Measurements from ENCODE around the gene LAMB1. TPM values are rescaled to one million over a fixed set of nuclear protein-coding genes. Genes with fewer than 3 reads are reported as not detected.

The LAMB1 gene
- polyA plus RNA-seq, 1 donor from 2014 or later: not detected

DNA sequence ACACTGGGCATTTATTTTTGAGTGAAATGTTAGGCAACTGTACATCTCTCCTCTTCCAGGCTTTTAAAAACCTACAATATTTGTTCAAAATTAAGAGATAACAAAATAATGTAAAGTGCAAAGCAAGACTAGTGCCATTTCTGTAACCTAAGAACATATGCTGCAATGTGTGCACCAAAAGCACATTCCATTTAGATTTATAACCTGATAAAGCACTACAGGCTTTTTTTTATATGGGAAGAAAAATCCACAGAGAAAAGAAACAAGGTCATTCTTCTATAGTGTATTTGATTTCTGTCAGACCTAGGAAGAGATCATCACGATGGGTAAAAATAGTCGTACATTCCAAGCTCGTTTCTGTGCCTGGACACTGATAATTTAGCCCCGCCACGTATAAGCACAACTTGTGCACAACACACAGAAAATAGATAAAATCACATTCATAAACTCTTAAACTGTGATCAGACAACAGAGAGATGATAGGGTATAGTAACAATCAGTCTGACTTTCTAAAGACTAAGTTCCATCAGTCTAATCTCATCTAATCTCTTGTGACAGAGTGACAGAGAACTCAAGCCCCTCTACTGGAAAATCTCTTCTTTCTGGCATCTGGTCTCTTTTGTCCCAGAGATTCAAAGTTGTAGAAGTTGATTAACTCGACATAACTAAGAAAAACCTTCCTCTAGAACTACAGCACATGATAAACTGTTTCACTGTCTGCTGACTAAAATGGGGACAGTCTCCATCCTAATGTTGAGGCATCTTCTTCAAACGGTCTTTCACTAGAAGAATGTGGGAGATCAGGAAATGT is 6.7 kb downstream of the LAMB1 start:
- H3K27me3 Mint-ChIP-seq: peaks cover 13% of the 10 kb centered on the region
- peaks cover 0 to 6% (median 0%) of the 10 kb centered on the region in 3 donors for H3K9me3 Mint-ChIP-seq
- no peak overlapping the region for H3K27ac Mint-ChIP-seq
- H3K4me1 Mint-ChIP-seq: peaks cover 0 to 2% (median 0%) of the 10 kb centered on the region in 3 donors
- no peaks in the 10 kb centered on the region for H3K36me3 Mint-ChIP-seq
- H3K4me3 Mint-ChIP-seq: no peak overlapping the region

DNA sequence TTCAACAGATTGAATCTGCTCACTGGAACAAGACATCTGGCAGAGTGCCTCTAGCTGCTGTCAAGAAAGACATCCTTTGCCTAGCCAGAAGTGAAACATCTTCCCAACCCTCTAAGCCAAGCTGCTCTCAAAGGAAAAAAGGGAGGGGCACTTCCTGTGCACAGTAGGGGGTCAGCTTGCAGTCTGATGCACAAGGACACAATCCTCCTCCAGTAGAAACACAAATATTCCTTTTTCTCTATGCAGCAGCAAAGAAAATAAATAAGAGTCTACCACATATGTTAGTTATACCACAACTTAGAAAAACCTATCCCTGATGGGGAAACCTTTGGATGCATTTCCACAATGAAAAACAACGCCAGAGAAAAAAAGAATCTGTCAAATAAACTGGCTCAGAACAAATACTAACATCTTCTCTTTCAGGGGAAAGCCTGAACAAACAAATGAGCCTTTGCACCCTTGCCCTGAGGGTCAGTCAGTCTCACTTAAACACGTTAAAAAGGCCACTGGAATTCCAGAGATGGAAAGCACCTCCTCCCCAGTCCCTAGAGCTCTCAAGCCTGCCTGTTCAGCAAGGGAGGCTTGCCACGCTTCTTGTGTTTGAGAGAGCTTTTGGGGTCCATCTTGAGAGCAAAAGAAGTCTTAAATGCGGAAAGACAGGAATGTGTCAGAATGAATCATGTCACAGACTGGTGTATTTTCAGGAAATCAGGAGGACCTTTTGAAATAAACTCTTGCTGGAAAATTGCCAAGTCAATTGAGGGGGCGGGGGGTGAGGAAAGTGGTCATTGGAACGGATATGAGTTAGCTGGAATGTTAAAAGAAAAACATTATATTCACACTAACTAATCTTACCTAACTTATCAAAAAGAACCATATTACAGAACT is 7.5 kb downstream of the LAMB1 start:
- Mint-ChIP-seq H3K27ac (no peak overlapping the region), H3K4me3 (no peak overlapping the region), H3K27me3 (peaks cover 7% of the 10 kb centered on the region), H3K4me1 (peaks cover 0 to 2% (median 0%) of the 10 kb centered on the region in 3 donors), H3K36me3 (no peaks in the 10 kb centered on the region), H3K9me3 (peaks cover 0 to 6% (median 0%) of the 10 kb centered on the region in 3 donors)

- peaks cover 7% of the 10 kb centered on the region for H3K27me3 Mint-ChIP-seq
- peaks cover 0 to 6% (median 0%) of the 10 kb centered on the region in 3 donors for H3K9me3 Mint-ChIP-seq
- no peak overlapping the region for H3K4me3 Mint-ChIP-seq
- H3K36me3 Mint-ChIP-seq: no peaks in the 10 kb centered on the region
- H3K4me1 Mint-ChIP-seq: peaks cover 0 to 2% (median 0%) of the 10 kb centered on the region in 3 donors
- H3K27ac Mint-ChIP-seq: no peak overlapping the region
These were observed 8.4 kb downstream of the LAMB1 start for GRCh38 chr7:107994421-107995030.

DNA sequence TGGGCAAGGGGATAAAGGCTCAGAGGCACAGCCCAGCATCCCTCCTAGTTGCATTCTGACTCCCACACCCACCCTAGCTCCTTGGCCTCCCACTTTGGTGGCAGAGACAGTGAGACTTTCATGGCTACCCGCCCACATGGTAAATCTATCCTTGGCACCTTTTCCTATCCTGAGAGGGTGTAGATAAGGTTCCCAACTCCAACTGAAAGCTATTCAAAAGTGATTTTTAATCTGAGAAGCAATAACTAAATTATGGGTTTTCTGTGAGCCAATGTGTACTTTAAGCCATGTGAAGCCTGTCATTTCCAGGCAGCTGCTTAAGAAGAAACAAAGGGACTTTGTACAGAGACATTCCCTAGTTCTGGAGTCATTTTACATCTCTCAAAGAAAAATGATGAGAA is 9.1 kb downstream of the LAMB1 start:
- Mint-ChIP-seq H3K4me3 (no peak overlapping the region), H3K27ac (no peak overlapping the region), H3K27me3 (peaks cover 7% of the 10 kb centered on the region), H3K4me1 (peaks cover 0 to 2% (median 0%) of the 10 kb centered on the region in 3 donors), H3K36me3 (no peaks in the 10 kb centered on the region), H3K9me3 (peaks cover 0 to 6% (median 0%) of the 10 kb centered on the region in 3 donors)

GRCh38 chr7:107989618-107990373 is 13.2 kb downstream of the LAMB1 start:
- Mint-ChIP-seq H3K36me3 (no peaks in the 10 kb centered on the region), H3K27me3 (peaks cover 9% of the 10 kb centered on the region), H3K4me3 (no peak overlapping the region), H3K4me1 (peaks cover 0 to 2% (median 0%) of the 10 kb centered on the region in 3 donors), H3K27ac (no peak overlapping the region), H3K9me3 (peaks cover 0 to 6% (median 0%) of the 10 kb centered on the region in 3 donors)

DNA sequence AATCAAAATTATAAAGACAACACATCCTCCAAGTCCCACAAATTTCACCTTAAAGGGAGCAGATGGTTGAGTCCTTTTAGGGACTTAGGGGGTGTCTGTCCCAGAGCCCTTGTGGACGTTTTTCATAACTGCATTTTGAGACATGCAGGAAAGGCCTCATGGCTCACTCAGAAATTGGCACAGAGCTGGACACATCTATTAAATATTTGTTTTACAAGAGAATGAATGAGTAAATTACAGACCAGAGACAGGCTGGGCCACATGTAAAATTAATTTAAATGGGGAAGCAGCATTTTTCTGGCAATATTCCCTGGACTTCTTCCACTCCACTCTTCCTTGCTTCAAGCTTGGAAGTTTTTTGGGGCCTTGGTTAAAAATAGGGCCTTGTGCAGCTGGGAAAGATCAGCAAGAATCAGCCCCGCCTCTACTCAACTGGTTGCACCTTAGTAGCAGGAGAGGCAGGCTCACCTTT is 20.0 kb downstream of the LAMB1 start:
- peaks cover 8% of the 10 kb centered on the region for H3K27me3 Mint-ChIP-seq
- H3K27ac Mint-ChIP-seq: no peak overlapping the region

GRCh38 chr7:107982042-107982840 is 20.7 kb downstream of the LAMB1 start:
- peaks cover 5% of the 10 kb centered on the region for H3K27me3 Mint-ChIP-seq
- no peak overlapping the region for H3K27ac Mint-ChIP-seq
- no peaks in the 10 kb centered on the region for H3K36me3 Mint-ChIP-seq
- H3K4me1 Mint-ChIP-seq: no peaks in the 10 kb centered on the region
- no peak overlapping the region for H3K4me3 Mint-ChIP-seq
- no peaks in the 10 kb centered on the region for H3K9me3 Mint-ChIP-seq

More for the DNA sequence above, 20.0 kb downstream of the LAMB1 start:
- H3K4me1 Mint-ChIP-seq: no peaks in the 10 kb centered on the region
- H3K4me3 Mint-ChIP-seq: no peak overlapping the region
- no peaks in the 10 kb centered on the region for H3K36me3 Mint-ChIP-seq
- no peaks in the 10 kb centered on the region for H3K9me3 Mint-ChIP-seq

DNA sequence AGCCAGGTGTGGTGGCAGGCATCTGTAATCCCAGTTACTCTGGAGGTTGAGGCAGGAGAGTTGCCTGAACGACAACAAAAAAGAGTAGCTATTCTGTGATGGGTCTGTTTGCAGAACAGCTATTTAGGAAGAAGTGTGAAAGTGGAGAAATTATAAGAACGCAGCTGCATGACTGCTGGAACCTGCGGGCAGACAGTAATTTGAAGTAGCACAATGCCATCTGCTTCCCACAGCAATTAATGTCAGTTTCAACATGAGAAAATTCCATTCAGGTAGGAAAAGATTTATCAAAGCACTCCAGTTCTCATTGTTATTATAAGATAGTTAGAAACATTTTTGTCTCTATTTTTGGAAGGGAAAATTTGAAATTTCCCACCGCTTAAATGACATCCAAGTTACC is 21.5 kb downstream of the LAMB1 start:
- Mint-ChIP-seq H3K4me3 (no peak overlapping the region), H3K36me3 (no peaks in the 10 kb centered on the region), H3K27me3 (peaks cover 2% of the 10 kb centered on the region), H3K4me1 (no peaks in the 10 kb centered on the region), H3K27ac (no peak overlapping the region), H3K9me3 (no peaks in the 10 kb centered on the region)

- Mint-ChIP-seq H3K36me3 (no peaks in the 10 kb centered on the region), H3K9me3 (no peaks in the 10 kb centered on the region), H3K27ac (no peak overlapping the region), H3K27me3 (peaks cover 2% of the 10 kb centered on the region), H3K4me3 (no peak overlapping the region), H3K4me1 (no peaks in the 10 kb centered on the region)
These were observed 22.2 kb downstream of the LAMB1 start for GRCh38 chr7:107980671-107981190.

- H3K27ac Mint-ChIP-seq: no peak overlapping the region
- H3K4me1 Mint-ChIP-seq: no peaks in the 10 kb centered on the region
- H3K9me3 Mint-ChIP-seq: no peaks in the 10 kb centered on the region
- no peak overlapping the region for H3K4me3 Mint-ChIP-seq
- no peaks in the 10 kb centered on the region for H3K36me3 Mint-ChIP-seq
- H3K27me3 Mint-ChIP-seq: peaks cover 2% of the 10 kb centered on the region
These were observed 22.8 kb downstream of the LAMB1 start for GRCh38 chr7:107980171-107980570.

- Mint-ChIP-seq H3K27me3 (peaks cover 2% of the 10 kb centered on the region), H3K36me3 (no peaks in the 10 kb centered on the region), H3K27ac (no peak overlapping the region), H3K4me3 (no peak overlapping the region), H3K9me3 (no peaks in the 10 kb centered on the region), H3K4me1 (no peaks in the 10 kb centered on the region)
These were observed 24.0 kb downstream of the LAMB1 start for GRCh38 chr7:107978815-107979408.

DNA sequence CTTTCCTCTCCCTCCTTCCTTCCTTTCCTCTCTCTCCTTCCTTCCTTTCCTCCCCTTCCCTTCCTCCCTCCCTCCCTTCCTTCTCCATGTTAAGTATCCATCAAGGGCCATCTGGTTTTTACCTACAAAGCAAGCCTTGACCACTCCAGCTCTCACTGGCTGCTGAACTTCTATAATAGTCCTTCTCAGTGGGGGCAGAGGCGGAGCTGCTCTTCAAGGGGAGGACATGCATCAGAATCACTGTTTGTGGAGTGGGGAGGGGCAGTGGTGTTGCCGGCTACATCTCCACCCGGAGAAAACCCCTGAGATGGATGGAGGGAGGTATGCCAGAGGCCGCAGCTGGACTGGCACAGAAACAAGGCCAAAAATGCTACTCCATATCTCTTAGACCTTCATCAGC is 25.9 kb downstream of the LAMB1 start:
- no peaks in the 10 kb centered on the region for H3K4me1 Mint-ChIP-seq
- H3K4me3 Mint-ChIP-seq: no peak overlapping the region
- peaks cover 2% of the 10 kb centered on the region for H3K27me3 Mint-ChIP-seq
- H3K9me3 Mint-ChIP-seq: no peaks in the 10 kb centered on the region
- H3K27ac Mint-ChIP-seq: no peak overlapping the region
- H3K36me3 Mint-ChIP-seq: no peaks in the 10 kb centered on the region

DNA sequence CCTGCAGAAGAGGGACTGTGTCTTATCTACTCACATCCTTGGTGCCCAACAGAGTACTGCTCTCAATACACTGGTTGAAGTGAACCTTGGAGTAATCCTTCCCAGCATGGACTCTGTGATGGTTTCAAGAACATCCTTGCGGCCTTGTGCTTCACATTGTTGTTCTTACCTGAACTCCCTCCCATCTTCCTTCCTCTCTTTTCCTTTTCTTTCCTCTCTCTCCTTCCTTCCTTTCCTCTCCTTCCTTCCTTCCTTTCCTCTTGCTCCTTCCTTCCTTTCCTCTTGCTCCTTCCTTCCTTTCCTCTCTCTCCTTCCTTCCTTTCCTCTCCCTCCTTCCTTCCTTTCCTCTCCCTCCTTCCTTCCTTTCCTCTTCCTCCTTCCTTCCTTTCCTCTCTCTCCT is 26.3 kb downstream of the LAMB1 start:
- no peaks in the 10 kb centered on the region for H3K4me1 Mint-ChIP-seq
- H3K27me3 Mint-ChIP-seq: peaks cover 2% of the 10 kb centered on the region
- H3K36me3 Mint-ChIP-seq: no peaks in the 10 kb centered on the region
- H3K9me3 Mint-ChIP-seq: no peaks in the 10 kb centered on the region
- no peak overlapping the region for H3K27ac Mint-ChIP-seq
- no peak overlapping the region for H3K4me3 Mint-ChIP-seq

All from IgD-negative memory B cell (primary cell).